BLaER1 treated with 17β-estradiol and CSF1 and Interleukin-3, amounts not matched to agents 10 nM and 100 nM (cell line): Measurements from ENCODE around the gene PRR16.

ENCODE experiments used
- H3K27ac ChIP-seq, 11 experiments: shearing (Covaris generic); formaldehyde crosslinking; 2 replicates each; pipeline ENCODE4 v1.8.1; 2022
- H3K27me3 ChIP-seq, 11 experiments: shearing (Covaris generic); formaldehyde crosslinking; 2 replicates each; pipeline ENCODE4 v1.8.1; 2022
- H3K36me3 ChIP-seq, 11 experiments: shearing (Covaris generic); formaldehyde crosslinking; 2 replicates each; pipeline ENCODE4 v1.8.1; 2022
- H3K4me1 ChIP-seq, 10 experiments: shearing (Covaris generic); formaldehyde crosslinking; 2 replicates each; pipeline ENCODE4 v1.8.1; 2022
- H3K4me2 ChIP-seq, 11 experiments: shearing (Covaris generic); formaldehyde crosslinking; 2 replicates each; pipeline ENCODE4 v1.8.1; 2022
- H3K4me3 ChIP-seq, 10 experiments: shearing (Covaris generic); formaldehyde crosslinking; 2 replicates each; pipeline ENCODE4 v1.8.1; 2022
- H3K9ac ChIP-seq, 11 experiments: shearing (Covaris generic); formaldehyde crosslinking; 2 replicates each; pipeline ENCODE4 v1.8.1; 2022
- H3K9me3 ChIP-seq, 11 experiments: shearing (Covaris generic); formaldehyde crosslinking; replicated peaks in 1 of 11; 2 replicates each; pipeline ENCODE4 v1.8.1; 2022
- H4K20me1 ChIP-seq, 11 experiments: shearing (Covaris generic); formaldehyde crosslinking; 2 replicates each; pipeline ENCODE4 v1.8.1; 2022
- Cebpa-rat ChIP-seq, 11 experiments: shearing (Covaris generic); IDR thresholded peaks; 2 replicates each; pipeline ENCODE4 v1.8.1; 2022

PRR16 gene

DNA sequence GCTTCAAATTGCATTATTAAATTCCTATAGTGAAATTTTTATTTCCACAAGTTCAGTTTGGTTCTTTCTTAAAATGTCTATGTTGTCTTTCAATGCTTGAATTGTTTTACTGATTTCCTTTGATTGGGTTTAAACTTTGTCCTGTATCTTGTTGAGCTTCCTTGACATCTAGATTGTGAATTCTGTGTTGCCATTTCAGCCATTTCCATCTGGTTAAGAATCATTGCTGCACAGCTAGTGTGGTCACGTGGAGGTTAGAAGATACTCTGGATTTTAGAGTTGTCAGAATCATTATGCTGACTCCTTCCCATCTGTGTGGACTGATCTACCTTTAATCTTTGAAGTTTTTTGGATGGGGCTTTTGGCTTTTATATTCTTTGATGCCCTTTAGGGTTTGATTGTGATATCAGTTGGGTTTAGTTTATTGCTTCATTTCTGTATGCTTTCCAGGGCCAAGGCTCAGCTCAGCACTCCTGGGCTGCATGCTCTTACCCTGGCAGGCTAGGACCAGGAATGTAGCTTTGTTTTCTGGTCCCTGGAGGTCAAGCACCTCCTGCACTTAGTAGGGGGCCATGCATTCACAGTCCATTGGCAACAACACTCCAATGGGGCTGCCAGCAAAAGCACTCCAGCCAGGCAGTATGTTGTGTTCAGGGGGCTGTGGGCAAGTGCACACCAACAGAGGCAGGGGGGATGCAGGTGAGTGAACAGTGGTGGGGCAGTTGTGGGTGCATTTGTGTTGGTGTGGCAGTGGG, 141.4 kb downstream of the PRR16 start:
- H3K9me3 ChIP-seq = peaks cover 0 to 6% (median 0%) of the 10 kb centered on the region in 11 experiments; a peak in 3 of 22 replicates
- no peaks in the 10 kb centered on the region for H3K36me3 ChIP-seq
- no peaks in the 10 kb centered on the region for H3K27me3 ChIP-seq
- H3K4me3 ChIP-seq = no peak overlapping the region
- no peak overlapping the region for H3K4me2 ChIP-seq
- TF ChIP-seq Cebpa-rat (IDR thresholded peaks at IDR 0.05) = no peak
- no peaks in the 10 kb centered on the region for H3K4me1 ChIP-seq
- no peaks in the 10 kb centered on the region for H4K20me1 ChIP-seq
- H3K27ac ChIP-seq = no peak overlapping the region
- no peak overlapping the region for H3K9ac ChIP-seq

DNA sequence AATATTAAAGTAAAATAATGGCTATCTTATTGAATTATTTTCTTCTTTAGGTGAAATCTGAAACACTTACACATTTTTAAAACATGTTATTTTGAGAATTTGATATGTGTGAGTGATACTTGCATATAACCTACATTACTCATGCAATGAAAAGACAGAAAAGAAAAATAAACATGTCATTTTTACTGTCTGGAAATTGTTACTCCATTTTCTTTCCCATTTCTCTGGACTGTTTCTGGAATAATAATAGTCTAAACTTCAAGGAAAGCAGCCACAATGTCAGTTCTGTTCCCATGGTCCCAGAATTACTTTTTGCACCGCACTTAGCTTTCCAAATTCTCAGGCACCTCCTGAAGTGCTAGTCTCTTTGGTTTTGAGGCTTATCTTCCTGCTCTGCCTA, 145.5 kb downstream of the PRR16 start:
- no peaks in the 10 kb centered on the region for H3K36me3 ChIP-seq
- TF ChIP-seq Cebpa-rat (IDR thresholded peaks at IDR 0.05) = no peak
- H3K4me3 ChIP-seq = no peak overlapping the region
- no peaks in the 10 kb centered on the region for H3K27me3 ChIP-seq
- no peak overlapping the region for H3K4me2 ChIP-seq
- H3K9me3 ChIP-seq = peaks cover 0 to 4% (median 0%) of the 10 kb centered on the region in 11 experiments; a peak in 2 of 22 replicates
- H3K9ac ChIP-seq = no peak overlapping the region
- H3K4me1 ChIP-seq = peaks cover 0 to 1% (median 0%) of the 10 kb centered on the region in 10 experiments; a peak in 2 of 20 replicates
- H3K27ac ChIP-seq = no peak overlapping the region
- no peaks in the 10 kb centered on the region for H4K20me1 ChIP-seq

DNA sequence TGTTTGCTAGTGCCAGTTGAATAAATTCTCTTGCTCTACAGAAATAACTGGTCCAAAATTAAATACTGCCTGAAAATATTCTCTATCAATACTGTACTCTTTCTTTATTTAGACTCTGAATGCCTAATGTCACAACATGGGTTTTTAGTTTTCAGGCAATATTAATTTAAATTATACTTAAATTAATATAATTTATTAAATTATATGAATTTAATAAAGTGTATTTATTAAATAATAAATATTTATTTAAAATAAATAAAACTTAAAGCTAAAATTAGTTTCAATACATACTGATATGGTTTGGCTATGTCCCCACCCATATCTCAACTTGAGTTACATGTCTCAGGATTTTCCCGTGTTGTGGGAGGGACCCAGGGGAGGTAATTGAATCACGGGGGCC, 146.0 kb downstream of the PRR16 start:
- Histone ChIP-seq H3K4me2 (no peak overlapping the region), H3K27me3 (no peaks in the 10 kb centered on the region), H3K36me3 (no peaks in the 10 kb centered on the region), H3K27ac (no peak overlapping the region), H3K4me3 (no peak overlapping the region), H3K9me3 (peaks cover 0 to 4% (median 0%) of the 10 kb centered on the region in 11 experiments; a peak in 2 of 22 replicates), H3K4me1 (peaks cover 0 to 6% (median 0%) of the 10 kb centered on the region in 10 experiments; a peak in 2 of 20 replicates), H3K9ac (no peak overlapping the region), H4K20me1 (no peaks in the 10 kb centered on the region)
- TF ChIP-seq Cebpa-rat (IDR thresholded peaks at IDR 0.05) = no peak

DNA sequence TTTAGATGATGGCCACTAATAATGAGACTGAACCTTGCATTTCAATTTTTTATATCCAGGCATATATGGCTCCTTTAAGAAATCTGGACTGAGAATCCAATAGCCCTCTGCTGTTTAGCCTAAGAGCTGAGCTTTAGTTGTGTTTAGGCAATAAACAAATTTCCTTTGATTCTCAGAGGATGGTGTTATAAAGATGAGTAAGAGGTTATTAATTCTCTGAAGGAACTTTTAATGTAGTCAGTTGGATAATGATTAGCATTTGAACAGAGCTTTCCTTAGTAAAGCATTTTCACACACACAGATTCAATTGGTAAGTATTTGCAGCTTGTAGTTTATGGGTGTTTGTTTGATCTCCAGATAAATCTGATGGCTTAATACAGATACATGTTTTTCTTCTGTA, 149.6 kb downstream of the PRR16 start:
- Histone ChIP-seq H3K9me3 (peaks cover 0 to 4% (median 0%) of the 10 kb centered on the region in 11 experiments; a peak in 2 of 22 replicates), H3K4me1 (peaks cover 0 to 6% (median 0%) of the 10 kb centered on the region in 10 experiments; a peak in 2 of 20 replicates), H3K9ac (no peak overlapping the region), H3K4me3 (no peak overlapping the region), H3K27ac (no peak overlapping the region), H4K20me1 (no peaks in the 10 kb centered on the region), H3K36me3 (no peaks in the 10 kb centered on the region), H3K4me2 (no peak overlapping the region), H3K27me3 (no peaks in the 10 kb centered on the region)
- TF ChIP-seq Cebpa-rat (IDR thresholded peaks at IDR 0.05) = no peak

DNA sequence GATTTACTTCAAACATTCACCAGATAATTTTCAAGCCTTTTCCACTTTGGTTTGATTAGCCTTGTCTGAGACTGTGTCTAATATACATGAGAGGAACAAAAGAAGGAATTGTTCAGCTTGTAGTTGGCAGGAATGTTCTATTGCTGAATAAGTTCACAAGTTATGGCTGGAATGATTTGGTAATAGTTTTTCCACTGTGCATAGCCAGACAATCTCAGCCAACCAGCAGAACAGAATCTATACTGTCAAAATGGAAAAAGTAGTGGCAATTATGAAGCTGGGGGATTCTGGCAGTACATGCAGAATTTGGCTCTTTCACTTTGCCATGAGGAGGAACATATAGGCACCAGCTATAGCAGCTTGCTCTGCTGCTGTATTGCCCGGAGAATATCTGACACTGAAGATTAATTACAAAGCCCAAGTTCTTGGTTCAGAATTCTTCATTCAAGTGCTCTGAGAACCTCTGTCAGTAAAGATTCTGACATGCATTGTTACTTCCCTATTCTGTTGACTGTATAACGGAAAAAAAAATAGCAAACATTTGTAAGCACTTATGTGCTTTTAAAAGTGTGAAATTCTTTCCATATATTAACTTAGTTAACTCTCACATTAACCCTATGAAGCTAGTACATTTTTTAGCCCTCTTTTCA, 150.6 kb downstream of the PRR16 start:
- Histone ChIP-seq H3K4me2 (peak overlapping the region in 1 of 11 experiments; percentile 36; a peak in 1 of 22 replicates), H3K27me3 (no peaks in the 10 kb centered on the region), H3K4me3 (no peak overlapping the region), H3K27ac (no peak overlapping the region), H3K36me3 (no peaks in the 10 kb centered on the region), H3K9ac (no peak overlapping the region), H4K20me1 (no peaks in the 10 kb centered on the region), H3K9me3 (peaks cover 0 to 4% (median 0%) of the 10 kb centered on the region in 11 experiments; a peak in 2 of 22 replicates), H3K4me1 (peaks cover 0 to 6% (median 0%) of the 10 kb centered on the region in 10 experiments; a peak in 2 of 20 replicates)
- no peak for TF ChIP-seq Cebpa-rat (IDR thresholded peaks at IDR 0.05)

DNA sequence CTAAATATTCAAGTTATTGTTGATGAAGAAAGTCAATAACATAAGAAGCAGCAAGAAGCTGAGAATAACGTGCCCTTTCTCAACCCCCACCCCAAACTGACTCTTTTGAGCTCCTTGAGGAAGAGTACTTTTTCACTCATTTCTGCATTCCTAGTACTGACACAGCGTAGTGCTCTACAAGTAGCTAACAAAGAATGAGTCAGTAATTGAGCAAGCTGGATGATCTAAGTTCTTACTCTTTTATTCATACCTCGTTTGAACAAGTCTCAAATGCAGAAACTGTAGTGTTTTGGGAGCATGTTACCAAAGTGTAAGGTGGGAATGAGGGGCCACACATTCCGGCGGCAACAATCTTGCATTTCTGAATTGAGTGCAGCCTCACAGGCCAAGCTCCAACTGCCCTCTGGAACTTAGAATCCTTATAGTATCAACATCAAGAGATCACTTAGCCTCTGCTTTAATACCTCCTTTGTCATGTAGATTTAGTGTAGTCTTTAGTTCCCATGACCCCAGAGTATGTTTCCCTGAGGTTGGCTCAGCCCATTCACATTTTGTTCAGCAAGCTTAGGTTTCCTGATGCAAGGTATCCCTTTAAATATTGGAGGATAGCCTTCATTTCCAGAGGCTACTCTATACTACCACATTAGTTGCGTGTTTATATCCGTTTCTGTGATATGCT, 152.0 kb downstream of the PRR16 start:
- H3K27me3 ChIP-seq = no peaks in the 10 kb centered on the region
- H3K9ac ChIP-seq = no peak overlapping the region
- peaks cover 0 to 6% (median 0%) of the 10 kb centered on the region in 10 experiments; a peak in 2 of 20 replicates for H3K4me1 ChIP-seq
- no peak overlapping the region for H3K4me2 ChIP-seq
- H3K9me3 ChIP-seq = peaks cover 0 to 4% (median 0%) of the 10 kb centered on the region in 11 experiments; a peak in 2 of 22 replicates
- no peak overlapping the region for H3K27ac ChIP-seq
- no peaks in the 10 kb centered on the region for H4K20me1 ChIP-seq
- TF ChIP-seq Cebpa-rat (IDR thresholded peaks at IDR 0.05) = no peak
- no peaks in the 10 kb centered on the region for H3K36me3 ChIP-seq
- H3K4me3 ChIP-seq = no peak overlapping the region

DNA sequence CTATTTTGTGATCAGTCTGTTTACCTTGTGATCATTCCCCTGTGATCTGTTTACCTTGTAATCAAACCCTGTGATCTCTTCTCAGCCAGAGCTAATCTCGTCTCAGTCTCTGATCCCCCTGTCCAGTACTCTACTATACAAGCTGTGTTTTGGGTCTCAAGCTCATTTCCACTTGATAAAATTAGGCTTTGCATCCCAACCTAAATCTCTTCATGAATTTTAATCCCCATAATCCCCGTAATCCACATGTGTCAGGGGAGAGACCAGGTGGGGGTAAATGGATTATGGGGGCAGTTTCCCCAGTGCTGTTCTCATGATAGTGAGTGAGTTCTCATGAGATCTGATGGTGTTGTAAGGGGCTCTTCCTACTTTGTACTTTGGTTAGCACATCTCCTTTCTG, 157.2 kb downstream of the PRR16 start:
- Histone ChIP-seq H4K20me1 (no peaks in the 10 kb centered on the region), H3K27me3 (no peaks in the 10 kb centered on the region), H3K36me3 (no peaks in the 10 kb centered on the region), H3K27ac (no peak overlapping the region), H3K4me3 (no peak overlapping the region), H3K9ac (no peak overlapping the region), H3K4me1 (peaks cover 0 to 4% (median 0%) of the 10 kb centered on the region in 10 experiments; a peak in 1 of 20 replicates), H3K4me2 (no peak overlapping the region), H3K9me3 (no peaks in the 10 kb centered on the region)
- no peak for TF ChIP-seq Cebpa-rat (IDR thresholded peaks at IDR 0.05)

DNA sequence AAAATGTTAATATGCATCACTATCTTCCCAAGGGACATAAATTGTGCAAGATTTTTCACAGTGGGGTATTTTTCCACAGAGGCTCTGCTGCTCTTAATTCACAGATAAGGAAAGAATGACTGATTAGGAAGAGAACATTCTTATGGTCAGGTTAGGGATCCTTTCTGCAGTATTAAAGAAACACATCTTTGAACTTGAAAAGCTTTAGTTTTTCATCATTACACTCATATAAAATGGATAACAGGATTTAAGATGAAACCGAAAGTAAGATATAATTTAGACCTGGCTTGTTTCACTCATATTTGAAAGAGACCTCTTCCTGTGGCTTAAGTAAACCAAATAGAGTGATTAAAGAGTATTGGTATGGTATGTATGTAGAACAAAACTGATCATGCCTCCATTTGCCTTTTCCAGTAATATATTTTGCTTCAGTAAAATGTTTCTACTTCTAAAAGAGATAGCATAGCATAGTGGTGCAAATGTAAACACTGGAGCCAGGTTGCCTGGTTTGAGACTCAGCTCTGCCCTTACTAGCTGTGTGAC, 160.0 kb downstream of the PRR16 start:
- no peaks in the 10 kb centered on the region for H3K36me3 ChIP-seq
- peaks cover 0 to 4% (median 0%) of the 10 kb centered on the region in 10 experiments; a peak in 1 of 20 replicates for H3K4me1 ChIP-seq
- no peaks in the 10 kb centered on the region for H3K27me3 ChIP-seq
- no peak overlapping the region for H3K4me3 ChIP-seq
- H3K9ac ChIP-seq = no peak overlapping the region
- no peaks in the 10 kb centered on the region for H4K20me1 ChIP-seq
- no peak for TF ChIP-seq Cebpa-rat (IDR thresholded peaks at IDR 0.05)
- H3K9me3 ChIP-seq = no peaks in the 10 kb centered on the region
- no peak overlapping the region; a peak in 1 of 22 replicates for H3K4me2 ChIP-seq
- H3K27ac ChIP-seq = no peak overlapping the region

DNA sequence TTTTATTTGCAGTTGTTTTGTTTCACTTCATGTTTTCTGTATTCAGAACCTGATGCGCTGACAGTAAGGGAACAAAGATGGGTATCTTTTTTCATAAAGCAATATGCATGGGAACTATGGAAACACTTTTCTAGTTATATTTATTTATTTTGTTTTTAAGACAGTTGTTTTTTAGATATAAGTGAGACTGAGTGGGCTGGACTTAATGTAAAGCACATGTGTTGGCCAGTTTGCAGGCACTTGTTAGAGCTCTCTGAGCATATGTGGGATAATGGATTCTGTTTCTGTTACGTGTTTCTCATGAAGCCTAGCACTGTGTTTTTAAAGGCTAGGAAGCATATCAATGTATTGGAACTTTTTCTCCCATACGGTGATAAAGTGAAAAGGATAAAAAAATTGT, 164.1 kb downstream of the PRR16 start:
- Histone ChIP-seq H4K20me1 (no peaks in the 10 kb centered on the region), H3K27me3 (no peaks in the 10 kb centered on the region), H3K27ac (no peak overlapping the region), H3K4me3 (no peak overlapping the region), H3K9ac (no peak overlapping the region), H3K4me2 (no peak overlapping the region), H3K36me3 (no peaks in the 10 kb centered on the region), H3K9me3 (peaks cover 0 to 10% (median 0%) of the 10 kb centered on the region in 11 experiments; a peak in 4 of 22 replicates), H3K4me1 (peaks cover 0 to 7% (median 2%) of the 10 kb centered on the region in 10 experiments; a peak in 5 of 20 replicates)
- TF ChIP-seq Cebpa-rat (IDR thresholded peaks at IDR 0.05) = no peak
